GM12864 (cell line): ENCODE results near the gene FAM131B.
A peak's percentile ranks its signal among the peaks of the same experiment; 100 is the strongest.

Experiments
- DNase-seq: peaks from one replicate; pipeline ENCODE4 v3.0.0-alpha.2; 2011; ENCODE audit warnings: low read depth
- H3K4me3 ChIP-seq: 2 replicates; pipeline ENCODE4 v1.5.1; 2011; ENCODE audit warnings: mild to moderate bottlenecking, low read depth, low read length, control low read depth
- TF ChIP-seq, protein P1 (sequence below): IDR thresholded peaks from 2 replicates; pipeline ENCODE4 v1.5.1; 2011; ENCODE audit warnings: low read depth, mild to moderate bottlenecking, moderate library complexity, low read length, control low read depth, inconsistent platforms; ENCODE audit errors: missing control alignments

The FAM131B gene

DNA sequence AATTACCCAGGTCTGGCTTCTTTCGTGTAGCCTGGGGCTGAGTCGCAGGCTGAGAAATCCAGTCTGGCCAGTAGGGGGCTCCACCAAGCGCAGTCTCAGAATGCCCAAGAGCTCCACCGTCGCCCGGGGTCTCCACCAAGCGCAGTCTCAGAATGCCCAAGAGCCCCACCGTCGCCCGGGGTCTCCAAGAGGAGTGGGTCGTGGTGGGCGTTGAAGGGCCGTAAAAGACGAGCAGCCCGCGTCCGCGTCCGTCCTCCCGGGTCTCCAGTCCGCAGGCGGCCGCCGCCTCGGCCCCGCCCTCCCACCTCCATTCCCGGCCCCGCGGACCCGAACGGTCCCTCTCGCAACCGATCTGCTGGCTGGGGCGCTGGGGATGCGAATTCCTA is 17.7 kb upstream of the FAM131B start:
- peak overlapping the region; percentile 97 for H3K4me3 ChIP-seq
- DNase-seq: peak; percentile 58
- TF ChIP-seq, protein P1, sequence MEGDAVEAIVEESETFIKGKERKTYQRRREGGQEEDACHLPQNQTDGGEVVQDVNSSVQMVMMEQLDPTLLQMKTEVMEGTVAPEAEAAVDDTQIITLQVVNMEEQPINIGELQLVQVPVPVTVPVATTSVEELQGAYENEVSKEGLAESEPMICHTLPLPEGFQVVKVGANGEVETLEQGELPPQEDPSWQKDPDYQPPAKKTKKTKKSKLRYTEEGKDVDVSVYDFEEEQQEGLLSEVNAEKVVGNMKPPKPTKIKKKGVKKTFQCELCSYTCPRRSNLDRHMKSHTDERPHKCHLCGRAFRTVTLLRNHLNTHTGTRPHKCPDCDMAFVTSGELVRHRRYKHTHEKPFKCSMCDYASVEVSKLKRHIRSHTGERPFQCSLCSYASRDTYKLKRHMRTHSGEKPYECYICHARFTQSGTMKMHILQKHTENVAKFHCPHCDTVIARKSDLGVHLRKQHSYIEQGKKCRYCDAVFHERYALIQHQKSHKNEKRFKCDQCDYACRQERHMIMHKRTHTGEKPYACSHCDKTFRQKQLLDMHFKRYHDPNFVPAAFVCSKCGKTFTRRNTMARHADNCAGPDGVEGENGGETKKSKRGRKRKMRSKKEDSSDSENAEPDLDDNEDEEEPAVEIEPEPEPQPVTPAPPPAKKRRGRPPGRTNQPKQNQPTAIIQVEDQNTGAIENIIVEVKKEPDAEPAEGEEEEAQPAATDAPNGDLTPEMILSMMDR: peak; percentile 83

GRCh38 chr7:143379611-143380259 is 17.2 kb upstream of the FAM131B start:
- no peak for DNase-seq
- H3K4me3 ChIP-seq: peak overlapping the region; percentile 97; the same call in 1 of the 2 replicates
- TF ChIP-seq, protein P1: no peak

DNA sequence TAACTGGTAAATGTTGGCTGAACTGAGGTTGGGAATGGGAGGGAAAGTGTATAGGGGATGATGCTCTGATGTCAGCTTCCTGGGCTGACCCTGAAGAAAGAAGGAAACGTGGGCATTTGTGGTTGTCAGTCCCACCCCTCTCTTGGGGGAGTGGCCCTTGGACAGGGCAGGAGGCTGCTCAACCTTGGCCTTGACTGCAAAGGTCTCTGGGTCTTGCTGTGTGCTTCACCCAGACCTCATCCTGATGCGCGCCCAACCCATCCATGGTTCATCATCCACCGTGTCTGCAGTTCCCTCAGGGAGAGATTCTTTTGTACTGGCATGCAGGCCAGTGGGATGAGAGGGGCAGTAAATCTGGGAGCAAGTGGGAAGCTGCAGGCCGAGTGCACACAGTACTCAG is 13.9 kb upstream of the FAM131B start:
- H3K4me3 ChIP-seq: no peak overlapping the region
- TF ChIP-seq, protein P1: no peak

DNA sequence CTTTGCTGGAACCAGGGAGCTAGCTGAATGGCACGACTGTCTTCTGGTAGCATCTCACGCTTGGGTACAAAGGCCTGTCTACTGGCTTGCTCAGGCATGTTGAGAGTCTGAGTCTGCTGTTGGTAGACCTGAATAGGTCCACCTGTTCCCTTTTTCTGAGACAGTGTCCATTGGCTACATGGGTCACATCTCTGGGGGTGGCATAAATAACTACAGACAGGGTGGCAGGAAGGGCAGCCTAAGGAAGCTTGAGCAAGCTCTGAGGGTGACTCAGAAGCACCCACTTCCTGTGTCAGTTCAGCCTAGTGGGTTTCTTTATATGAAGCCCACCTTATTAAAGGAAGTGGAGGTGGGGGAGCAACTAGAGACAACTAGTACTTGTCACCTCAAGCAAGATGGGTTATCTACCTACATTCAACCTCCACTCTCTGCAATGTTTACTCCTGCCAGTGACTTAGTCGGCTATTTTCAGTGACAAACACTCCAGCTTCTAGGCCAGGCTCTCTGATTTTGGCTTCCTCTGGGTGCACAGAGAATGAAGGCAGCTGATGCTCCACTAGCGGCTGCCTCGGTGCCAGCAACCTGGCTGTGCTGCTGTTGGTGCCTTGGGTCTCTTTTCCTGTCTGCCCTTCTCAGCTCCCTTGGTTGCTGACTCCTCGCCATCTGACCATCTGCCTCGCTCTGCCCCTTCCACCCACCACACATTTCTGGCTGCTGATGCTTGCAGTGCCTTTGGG is 13.0 kb upstream of the FAM131B start:
- no peak overlapping the region for H3K4me3 ChIP-seq
- DNase-seq: no peak
- TF ChIP-seq, protein P1: no peak

More for the DNA sequence above, 13.9 kb upstream of the FAM131B start:
- DNase-seq: no peak

DNA sequence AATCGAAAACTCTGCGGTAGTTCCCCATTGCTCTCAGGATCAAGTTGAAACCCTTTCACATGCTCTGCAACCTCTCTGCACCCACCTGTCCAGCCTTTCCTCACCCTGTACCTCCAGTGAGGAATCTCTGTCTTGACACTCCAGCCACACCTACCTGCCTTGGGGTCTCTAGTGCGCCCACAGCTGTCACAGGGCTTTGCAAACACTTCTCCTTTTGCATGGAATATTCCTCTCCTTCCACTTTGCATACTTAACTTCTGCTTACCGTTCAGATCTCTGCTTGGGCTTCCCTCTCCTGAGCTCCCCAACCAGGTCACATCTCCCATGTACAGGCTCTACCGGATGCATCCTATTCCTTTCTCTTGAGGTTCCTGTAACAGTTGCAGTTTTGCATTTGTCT is 12.0 kb upstream of the FAM131B start:
- TF ChIP-seq, protein P1: no peak
- H3K4me3 ChIP-seq: no peak overlapping the region
- no peak for DNase-seq

DNA sequence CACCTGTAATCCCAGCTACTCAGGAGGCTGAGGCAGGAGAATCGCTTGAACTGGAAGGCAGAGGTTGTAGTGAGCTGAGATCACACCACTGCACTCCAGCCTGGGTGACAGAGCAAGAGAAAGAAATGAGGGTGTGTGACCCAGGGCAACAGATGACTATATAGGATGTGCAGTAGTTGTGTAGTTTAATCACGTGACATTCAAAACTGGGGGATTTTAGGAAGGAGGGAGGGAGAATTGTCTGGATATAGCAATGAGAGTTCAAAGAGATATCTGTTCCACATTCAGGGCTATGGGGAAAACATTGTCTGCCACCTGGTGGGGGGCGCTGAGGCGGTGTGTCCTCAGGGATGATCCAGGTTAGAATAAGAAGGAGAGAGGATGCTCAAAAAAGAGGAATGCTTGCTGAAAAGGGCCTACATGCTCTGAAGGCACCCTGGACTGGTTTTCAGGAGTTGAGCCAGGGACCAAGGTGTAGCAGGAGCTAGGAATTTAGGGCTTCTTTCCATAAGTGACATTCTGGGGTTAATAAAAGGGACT is 10.8 kb upstream of the FAM131B start:
- no peak overlapping the region for H3K4me3 ChIP-seq
- TF ChIP-seq, protein P1: no peak
- DNase-seq: no peak

DNA sequence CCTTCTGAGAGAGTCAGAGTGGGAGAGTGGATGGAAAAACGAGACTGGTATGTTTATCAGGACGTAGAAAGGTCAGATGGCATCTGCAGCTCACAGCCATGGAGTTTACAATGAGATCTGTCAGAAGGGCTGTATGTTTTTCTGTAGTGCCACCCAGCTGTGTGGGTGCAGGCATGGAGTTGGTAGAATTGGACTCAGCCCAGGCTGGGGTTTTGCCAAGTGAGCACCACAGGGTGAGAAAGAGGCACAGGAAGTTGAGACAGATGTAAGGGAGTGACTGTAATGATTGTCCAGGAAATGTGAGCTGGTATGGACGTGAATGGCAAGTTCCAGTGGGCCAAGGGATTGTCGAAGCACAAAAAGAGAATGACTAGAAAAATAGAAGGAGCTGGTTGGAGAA is 9.6 kb upstream of the FAM131B start:
- H3K4me3 ChIP-seq: no peak overlapping the region
- DNase-seq: no peak
- TF ChIP-seq, protein P1: no peak
